ENCODE measurements around the gene CELF4.

CELF4 gene

DNA sequence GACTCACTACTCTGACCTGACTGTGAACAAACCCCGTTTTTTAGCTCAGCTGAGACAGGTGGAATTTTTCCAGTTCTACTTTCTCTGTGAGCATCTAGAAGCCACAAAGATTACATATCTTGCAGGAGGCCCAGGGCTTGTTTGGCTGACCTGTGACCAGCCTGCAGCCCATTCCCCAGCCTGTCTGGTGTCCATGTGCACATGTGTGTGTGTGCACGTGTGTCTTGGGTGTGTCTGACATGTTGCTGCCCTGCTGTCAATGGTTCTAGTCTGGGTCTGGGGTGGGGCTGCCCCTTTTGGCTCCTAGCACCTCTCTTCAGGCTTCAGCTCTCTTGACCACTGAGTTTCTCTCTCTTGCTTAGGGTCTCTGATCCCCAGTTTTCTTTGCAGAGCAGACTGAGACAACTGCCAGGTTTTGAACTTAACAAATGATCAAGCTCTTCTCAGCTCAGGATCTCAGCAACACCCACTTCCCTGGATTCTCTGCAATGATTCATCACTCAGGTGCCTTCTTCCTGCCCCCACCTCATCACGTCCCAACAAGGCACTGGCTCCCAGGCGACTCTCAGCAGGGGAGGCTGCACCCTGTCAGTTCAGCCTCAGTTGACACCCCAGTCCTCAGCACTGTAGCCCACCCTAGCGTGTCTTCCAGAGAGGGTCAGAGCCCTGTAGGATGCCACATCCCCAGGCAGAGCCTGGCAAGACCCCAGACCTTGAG is 130.3 kb downstream of the CELF4 start:
- no peak for DNase-seq

DNA sequence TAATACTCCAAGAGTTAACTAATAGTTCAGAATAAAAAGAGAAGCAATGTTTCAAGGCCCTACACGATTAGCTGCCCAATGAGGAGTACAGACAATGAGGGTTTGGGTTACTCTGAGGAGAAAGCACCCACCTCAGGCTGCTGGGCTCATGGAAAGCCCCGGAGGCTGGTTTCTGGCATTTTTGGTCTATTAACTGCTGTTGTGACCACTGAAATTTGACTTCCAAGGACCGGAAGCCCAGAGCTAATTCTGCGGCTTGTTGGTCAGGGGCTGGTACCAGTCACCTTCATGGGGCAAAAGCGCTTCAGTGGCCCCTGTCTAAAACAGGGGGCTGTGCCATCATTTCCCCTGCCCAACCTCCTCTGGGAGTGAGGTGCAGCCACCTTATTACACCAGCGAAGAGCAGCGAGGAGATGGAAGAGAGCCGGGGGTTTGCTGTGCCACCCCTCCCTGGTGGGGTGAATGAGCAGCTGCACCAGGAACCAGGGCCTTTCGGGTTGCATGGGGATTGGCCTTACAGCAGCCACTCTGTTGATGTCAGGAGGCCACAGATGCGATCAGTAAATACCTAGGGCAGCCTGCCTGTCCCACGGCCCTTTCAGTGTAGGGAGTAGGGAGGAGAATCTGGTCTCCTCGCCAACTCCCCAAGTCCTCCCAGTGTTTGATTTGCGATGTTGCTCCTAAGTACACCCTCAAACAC is 131.3 kb downstream of the CELF4 start:
- no peak for DNase-seq

GRCh38 chr18:37432436-37433195 is 133.0 kb downstream of the CELF4 start:
- DNase-seq: no peak

GRCh38 chr18:37430357-37431076 is 135.1 kb downstream of the CELF4 start:
- DNase-seq: no peak

GRCh38 chr18:37429791-37430190 is 135.8 kb downstream of the CELF4 start:
- DNase-seq: no peak

DNA sequence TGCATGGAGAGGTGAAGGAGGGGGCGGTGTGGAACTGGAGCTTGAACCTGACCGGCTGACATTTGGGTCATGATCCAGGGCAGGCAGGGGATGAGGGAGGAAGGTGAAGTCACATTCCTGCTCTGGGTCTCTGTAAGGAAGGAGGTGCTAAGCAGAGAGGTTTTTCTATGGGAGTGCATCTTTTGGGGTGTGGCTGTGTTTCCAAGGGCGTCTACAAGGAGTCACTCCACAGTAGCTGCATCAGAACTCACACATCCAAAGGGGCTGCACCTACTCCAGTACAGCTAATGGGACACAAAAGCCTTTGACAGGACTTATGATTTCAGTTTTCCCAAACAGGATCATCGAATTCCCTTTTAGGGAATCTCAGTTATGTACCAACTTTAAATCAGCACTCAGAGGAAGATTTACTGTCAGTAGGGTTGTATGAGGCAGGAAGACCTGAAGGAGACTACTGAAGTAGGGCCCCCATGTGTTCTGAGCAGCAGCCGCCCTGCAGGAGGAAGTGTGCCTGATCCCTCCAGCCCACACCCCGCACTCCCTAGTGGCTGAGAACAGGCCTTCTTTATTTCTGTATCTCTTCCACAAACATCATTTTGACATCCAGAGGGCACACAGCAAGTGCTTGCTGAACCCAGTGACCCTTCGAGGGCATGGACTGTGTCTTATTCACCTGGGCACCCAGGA is 137.2 kb downstream of the CELF4 start:
- no peak for DNase-seq

GRCh38 chr18:37426586-37426985 is 139.0 kb downstream of the CELF4 start:
- DNase-seq: no peak

DNA sequence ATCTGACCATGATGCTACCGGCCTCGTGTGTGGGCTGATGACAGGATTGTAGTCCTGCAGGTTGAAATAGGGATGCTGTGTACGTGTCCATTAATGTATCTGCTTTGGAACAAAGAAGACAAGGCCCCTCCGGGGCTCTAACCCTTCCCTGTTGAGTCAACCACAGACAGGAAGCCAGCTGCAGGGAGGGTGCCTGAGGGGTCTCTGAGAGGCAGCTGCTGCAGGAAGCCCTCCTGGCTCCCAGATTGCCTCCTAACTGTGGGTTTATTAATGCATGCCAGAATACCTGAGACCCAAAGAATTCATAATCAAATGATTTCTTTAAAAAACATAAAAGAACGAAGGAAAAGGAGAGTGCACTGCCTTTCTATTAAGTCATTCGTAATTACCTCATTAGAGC is 140.4 kb downstream of the CELF4 start:
- DNase-seq: no peak

- no peak for DNase-seq
Measured at GRCh38 chr18:37424507-37424906, 141.1 kb downstream of the CELF4 start.

- no peak for DNase-seq
Measured at GRCh38 chr18:37422596-37422995, 143.0 kb downstream of the CELF4 start.

GRCh38 chr18:37422116-37422515 is 143.5 kb downstream of the CELF4 start:
- DNase-seq: no peak

DNA sequence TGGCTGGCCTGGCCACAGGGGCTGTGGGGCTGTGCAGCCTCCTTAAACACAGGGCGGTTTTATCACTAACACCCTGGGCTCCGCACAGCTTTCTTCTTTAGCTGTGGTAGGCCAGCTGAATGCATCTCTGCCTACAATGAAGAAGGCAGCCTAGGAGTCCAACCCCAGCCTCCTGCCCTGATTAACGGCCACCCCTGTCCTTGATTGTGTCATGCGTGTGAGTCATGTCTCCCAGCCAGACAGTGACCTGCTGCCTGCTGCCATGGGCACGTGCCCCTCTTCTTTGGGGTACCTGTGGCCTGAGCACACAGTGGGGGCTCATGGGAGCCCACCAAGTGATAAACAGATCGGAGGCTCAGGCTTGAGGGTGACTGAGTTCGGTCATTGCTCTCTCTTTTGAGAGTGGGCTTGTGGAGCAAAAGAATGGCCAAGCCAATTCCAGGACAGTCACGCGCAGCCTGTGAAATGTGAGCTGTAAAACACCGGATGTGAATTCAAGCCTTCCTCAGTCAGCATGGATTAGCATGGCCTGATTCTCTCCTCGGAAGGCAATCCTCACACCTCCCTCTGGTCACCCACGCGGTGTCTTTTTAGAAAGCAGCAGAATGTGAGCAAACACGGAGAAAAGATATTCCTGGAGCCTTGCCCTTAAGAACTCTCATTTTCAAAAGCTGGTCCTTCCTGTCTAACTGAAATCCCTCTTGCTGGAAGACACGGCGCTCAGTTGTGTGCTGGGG is 144.1 kb downstream of the CELF4 start:
- DNase-seq: no peak

DNA sequence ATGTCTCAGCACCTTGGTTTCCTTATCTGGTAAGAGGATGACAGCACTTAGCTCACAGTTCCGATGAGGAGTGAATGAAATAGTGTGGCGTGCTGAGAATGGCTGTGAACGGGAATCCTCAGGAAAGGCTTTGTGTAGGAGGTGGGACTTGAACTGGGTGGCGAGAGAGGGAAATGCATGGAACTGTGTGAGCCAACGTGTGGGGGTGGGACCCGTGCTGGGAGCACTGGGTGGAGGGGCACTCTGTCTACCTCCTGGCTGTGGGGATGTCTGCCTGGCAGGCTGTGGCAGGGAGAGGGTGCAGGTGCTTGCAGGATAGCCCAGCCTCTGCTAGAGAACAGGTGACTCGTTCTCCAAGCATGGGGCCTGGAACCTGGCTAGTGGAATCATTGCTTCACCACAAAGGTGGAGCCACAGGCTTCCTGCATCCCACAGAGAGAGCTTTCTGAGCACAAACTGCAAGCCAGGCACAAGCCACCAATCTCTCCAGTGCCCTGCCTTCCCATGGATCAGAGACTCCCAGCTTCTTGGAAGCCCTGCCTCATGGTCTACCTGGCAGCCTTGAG is 145.2 kb downstream of the CELF4 start:
- DNase-seq: no peak

- no peak for DNase-seq
Measured at GRCh38 chr18:37419866-37420265, 145.7 kb downstream of the CELF4 start.

DNA sequence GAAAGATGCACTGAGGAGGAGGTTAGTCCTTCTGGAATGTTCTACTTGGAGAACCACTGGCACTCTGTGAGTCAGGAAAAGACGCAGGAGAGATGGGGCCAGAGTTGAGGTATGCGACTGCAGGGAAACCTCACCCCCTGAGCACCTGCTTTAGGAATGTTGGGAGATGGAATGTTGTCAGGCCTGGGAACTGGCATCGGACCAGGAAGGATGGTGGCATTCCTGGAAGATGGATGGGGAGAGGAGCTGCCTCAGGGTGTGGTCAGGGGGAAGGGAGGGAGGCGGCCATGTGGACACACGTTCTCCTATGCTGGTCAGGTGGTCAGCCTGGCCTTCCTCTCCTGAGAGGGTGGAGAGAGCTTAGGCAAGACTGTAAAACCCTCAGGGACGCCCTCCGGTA is 146.3 kb downstream of the CELF4 start:
- DNase-seq: no peak

DNA sequence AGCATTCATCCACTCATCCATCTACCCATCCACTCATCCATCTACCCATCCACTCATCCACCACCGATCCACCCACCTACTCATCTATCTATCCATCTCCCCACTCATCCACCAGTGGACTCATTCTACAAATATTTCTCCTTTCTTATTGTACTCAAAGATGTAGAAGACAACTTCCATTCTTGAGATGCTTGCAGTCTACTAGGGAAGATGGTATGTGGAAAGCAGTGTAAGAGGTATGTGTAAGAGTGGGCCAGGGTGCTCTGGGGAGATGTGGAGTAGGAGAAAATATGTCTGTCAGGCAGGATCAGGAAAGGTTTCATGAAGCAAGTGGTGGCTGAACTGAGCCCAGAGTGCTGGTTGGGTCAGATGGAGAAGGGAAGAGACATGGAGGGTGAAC is 150.8 kb downstream of the CELF4 start:
- DNase-seq: no peak

DNA sequence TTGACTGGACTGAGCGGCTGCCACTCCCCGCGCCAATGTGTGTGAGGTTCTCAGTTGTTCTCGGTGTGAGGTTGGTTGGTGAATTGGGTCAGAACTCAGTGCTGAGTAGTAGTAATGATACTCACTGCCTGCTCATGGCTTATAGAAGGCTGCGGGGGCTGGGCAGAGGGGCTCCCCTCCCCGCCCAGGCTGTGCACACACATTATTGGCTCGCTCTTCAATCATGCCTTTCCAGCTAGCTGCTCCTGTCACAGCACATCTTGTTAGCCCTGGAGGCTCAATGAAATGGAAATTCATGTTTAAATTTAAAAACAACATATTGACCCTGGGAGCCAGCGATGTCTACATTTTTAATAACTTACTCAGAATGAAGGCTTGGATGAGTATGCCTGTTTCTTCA is 152.8 kb downstream of the CELF4 start:
- DNase-seq: no peak

DNA sequence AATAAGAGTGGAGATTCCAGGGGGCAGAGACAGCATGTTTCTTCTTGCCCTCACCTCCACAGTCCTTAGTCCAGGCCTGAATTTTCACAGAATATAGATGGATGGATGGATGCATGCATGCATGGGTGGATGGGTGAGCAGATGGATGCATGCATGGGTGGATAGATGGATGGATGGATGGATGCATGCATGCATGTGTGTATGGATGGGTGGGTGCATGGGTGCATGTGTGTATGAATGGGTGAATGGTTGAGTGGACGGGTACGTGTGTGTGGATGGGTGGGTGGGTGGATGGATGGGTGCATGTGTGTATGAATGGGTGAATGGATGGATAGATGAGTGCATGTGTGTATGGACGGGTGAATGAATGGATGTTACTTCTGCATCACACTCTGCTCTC is 153.3 kb downstream of the CELF4 start:
- no peak for DNase-seq

DNA sequence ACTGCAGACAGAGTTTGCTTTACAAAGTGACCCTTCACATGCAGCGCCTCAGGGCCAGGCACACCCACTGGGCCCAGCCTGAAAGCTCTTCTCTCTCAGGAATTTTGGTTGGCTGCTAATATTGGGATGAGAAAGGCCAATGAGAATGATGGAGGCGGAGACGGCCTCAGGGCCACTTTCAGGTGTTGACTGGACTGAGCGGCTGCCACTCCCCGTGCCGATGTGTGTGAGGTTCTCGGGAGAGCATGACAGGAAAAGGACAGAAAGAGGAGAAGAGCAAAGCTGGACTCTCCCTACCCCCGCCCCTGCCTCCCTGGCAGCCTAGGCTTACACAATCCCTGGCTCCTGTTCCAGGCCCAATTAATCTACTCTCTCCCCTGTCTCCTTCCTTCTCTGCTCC is 155.7 kb downstream of the CELF4 start:
- no peak for DNase-seq

- DNase-seq: no peak
Measured at GRCh38 chr18:37408676-37409265, 156.8 kb downstream of the CELF4 start.

- no peak for DNase-seq
Measured at GRCh38 chr18:37407571-37407970, 158.0 kb downstream of the CELF4 start.
